Measurements from ENCODE around the gene CRTAP.

GRCh38 chr3:33128706-33129105, 14.9 kb downstream of the CRTAP start:
- TF ChIP-seq, protein P1, sequence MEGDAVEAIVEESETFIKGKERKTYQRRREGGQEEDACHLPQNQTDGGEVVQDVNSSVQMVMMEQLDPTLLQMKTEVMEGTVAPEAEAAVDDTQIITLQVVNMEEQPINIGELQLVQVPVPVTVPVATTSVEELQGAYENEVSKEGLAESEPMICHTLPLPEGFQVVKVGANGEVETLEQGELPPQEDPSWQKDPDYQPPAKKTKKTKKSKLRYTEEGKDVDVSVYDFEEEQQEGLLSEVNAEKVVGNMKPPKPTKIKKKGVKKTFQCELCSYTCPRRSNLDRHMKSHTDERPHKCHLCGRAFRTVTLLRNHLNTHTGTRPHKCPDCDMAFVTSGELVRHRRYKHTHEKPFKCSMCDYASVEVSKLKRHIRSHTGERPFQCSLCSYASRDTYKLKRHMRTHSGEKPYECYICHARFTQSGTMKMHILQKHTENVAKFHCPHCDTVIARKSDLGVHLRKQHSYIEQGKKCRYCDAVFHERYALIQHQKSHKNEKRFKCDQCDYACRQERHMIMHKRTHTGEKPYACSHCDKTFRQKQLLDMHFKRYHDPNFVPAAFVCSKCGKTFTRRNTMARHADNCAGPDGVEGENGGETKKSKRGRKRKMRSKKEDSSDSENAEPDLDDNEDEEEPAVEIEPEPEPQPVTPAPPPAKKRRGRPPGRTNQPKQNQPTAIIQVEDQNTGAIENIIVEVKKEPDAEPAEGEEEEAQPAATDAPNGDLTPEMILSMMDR (IDR thresholded peaks at IDR 0.05) = no peak
- no peak for TF ChIP-seq POLR2A (IDR thresholded peaks at IDR 0.05)

All from uterus (tissue), 2 donors.